NCI-H1417 treated with DMSO at 0.1 percent for 48 hours (cell line): ENCODE results near the gene PRKCSH.
"Not testable (repeated sequence)": the region's sequence is repeated elsewhere in the genome, so short reads cannot be mapped to it uniquely, and the experiment has no call there.

Experiments
- DNase-seq: peaks from one replicate; lab custom pipeline; 2025; lab: John Stamatoyannopoulos, UW

Gene PRKCSH

DNA sequence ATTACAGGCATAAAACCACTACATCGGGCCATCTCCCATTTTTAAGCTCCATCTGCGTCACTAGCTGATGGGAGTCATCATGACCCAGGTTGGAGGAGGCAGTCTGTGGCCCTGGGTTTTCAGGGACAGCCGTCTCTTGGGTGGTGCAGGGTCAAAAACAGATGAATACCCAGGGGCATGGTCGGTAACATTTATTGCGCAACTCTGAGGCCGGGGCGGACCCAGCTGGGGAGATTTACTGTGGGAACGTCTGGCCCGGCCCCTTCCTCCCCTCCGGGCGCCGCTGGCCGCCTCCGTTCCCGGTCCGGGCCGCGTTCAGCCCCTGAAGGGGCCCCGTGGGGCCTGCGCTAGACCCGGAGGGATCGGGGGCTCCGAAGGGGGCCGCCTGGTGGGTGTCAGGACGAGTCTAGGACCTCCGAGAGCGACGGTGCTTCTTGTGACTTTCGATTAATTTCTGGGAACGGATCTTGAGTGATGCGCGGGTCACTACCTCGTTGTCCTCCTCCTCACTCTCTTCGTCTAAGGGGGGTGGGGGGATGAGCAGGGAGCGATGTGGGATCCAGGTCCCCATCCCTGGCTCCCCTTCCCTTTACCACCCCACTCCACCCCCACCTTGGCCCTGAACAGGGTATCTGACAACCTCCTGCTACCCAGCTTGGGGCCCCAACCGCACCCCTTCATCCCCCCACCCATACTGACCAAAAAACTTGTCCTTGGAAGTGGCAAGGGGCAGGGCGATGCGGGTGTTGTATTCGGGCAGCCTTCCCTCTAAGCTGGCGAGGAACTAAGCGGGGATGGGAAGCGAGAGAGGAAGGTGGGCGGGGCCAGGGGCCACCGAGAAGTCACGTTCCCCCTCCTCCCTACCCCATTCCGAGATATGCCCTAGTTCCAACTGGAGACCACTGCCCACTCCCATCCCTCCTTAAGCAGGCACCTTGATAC lies 14.7 kb upstream of the PRKCSH start:
- no peak for DNase-seq

DNA sequence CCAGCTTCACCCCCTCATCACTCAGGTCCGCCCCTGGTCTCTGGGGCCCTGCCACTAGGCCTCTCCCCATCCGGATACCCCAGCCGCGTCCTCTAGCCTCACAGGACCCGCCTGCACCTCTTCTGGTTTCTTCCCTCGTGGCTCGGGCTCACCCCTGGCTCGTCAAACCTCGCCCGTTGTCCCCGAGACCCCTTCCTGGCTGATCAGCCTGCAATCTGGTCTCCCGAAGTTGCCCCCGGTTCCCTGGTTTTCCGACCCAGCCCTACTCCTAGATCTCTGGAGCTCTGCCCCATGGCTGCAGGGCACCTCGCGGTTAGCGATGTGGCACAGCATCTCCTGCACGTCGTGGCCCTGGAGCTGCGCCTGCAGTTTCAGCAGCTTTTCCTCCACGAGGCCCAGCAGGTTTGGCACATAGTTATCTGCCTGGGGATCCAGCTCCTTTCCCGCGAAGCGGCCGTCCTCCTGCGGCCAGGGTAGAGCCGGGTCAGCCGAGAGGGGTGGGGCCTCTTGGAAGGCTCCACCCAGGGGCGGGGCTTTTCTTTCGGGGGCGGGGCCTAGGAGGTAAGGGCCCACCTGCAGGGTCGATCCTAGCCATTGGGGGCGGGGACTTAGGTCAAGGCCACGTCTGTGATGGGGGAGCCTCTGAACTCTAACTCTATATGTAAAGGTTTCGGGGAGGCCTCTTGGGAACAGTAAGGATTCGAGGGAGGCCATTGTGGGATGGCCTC lies 13.9 kb upstream of the PRKCSH start:
- no peak for DNase-seq

GRCh38 chr19:11422163-11423065 lies 13.0 kb upstream of the PRKCSH start:
- no peak for DNase-seq

DNA sequence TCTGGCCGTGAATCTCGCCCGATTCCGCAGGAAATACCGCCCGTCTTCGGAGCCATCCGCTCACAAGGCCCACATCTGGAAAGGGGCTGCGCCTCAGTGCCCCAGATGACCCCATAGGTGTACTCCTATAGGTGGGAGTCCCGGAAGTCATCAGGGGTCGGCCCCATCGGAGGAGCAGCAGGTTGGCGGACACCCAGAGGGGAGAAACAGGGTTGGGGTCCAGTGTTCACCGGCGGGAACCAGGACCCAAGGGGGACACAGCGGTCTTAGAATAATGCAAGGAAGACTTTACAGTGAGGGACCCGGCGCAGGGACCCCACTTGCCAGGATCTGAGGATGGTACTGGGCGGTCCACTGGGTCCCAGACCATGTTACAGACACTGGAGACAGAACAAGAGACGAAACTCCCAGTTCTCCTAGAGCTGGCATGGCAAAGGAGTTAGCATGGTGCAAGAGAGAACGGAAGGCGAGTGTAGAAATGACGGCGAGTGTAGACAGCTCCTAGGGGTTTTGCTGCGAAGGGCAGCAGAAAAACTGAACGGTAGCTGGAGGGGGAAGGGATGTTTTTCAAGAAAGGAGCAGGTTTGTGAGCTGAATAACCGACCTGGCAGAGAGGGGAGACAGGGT lies 12.2 kb upstream of the PRKCSH start:
- DNase-seq: no peak

DNA sequence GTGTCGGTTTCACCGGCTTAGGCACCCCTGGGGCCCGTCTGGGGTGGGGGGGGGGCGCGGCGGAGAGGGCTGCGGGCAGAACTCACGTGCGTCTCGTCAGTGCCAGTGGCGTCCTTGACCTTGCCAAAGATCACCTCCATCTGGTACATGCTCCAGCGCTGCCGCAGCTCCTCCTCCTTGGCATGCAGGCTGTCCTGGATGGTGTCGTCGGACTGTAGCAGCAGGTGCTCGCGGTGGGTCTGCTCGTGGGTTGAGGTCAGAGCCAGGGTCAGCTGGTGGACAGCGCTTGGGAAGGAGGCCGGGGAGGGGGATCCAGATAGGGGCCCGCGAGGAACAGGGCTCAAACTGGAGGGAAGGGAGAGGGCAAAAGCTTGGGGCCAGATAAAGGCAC lies 11.6 kb upstream of the PRKCSH start:
- DNase-seq: no peak

GRCh38 chr19:11425719-11426457 lies 9.5 kb upstream of the PRKCSH start:
- DNase-seq: no peak

GRCh38 chr19:11426656-11427055 lies 8.8 kb upstream of the PRKCSH start:
- no peak for DNase-seq

GRCh38 chr19:11433526-11433925 lies 1.9 kb upstream of the PRKCSH start:
- DNase-seq: not testable (repeated sequence)

GRCh38 chr19:11434703-11435056 lies 755 bp upstream of the PRKCSH start:
- no peak for DNase-seq

DNA sequence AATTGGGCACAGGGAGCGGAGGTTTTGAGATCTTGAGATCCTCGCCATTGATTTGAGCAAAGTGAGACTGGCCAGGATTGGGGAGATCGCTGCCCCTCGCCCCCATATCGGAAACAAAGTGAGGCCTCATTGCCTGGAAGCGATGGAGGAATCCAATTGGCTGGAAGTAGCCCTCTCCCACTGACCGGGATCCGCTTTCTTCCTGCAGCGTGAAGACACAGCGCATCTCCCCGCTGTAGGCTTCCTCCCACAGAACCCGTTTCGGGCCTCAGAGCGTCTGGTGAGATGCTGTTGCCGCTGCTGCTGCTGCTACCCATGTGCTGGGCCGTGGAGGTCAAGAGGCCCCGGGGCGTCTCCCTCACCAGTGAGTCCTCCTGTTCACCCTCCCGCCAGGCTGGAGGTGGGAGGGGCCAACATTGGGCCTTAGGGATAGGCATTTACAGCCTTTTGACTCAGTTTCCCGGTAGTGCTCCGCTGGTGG lies 438 bp downstream of the PRKCSH start:
- DNase-seq: no peak

DNA sequence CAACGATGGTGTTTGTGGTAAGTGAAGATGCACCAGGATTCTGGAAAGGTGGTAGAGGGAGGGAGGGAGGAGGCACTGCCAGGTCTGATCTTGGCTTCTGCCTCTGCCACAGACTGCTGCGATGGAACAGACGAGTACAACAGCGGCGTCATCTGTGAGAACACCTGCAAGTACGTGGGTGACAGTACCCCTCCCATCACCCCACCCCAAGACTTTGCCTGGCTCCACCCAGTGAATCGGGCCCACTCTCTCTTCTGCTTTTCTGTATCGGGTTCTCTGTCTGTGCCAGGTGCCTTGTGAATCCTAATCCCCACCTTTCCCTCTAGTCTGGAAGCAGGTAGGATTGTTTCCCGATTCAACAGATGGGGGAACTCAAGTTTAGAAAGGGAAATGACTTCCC lies 2.5 kb downstream of the PRKCSH start:
- DNase-seq: no peak

- no peak for DNase-seq
These were observed 8.6 kb downstream of the PRKCSH start for GRCh38 chr19:11444059-11444458.

- DNase-seq: no peak
These were observed 9.7 kb downstream of the PRKCSH start for GRCh38 chr19:11445141-11445540.

DNA sequence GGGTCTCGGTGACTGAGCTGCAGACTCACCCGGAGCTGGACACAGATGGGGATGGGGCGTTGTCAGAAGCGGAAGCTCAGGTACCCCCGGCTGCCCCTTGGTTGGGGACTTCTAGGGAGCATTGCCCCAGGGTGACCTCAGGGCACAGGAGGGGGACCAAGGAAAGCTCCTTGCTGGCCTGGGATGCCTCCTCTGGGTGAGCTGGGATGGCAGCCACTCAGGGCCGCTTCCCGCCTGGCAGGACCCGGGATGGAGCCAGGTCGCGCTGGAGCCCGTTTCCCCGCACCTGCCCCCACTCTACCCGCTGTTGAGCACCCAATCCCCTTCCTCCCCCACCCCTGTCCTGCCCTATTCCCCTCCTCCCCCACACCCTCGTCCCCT lies 10.8 kb downstream of the PRKCSH start:
- DNase-seq: no peak

- DNase-seq: no peak
These were observed 11.3 kb downstream of the PRKCSH start for GRCh38 chr19:11446652-11447301.

GRCh38 chr19:11447347-11448262 lies 12.2 kb downstream of the PRKCSH start:
- no peak for DNase-seq

DNA sequence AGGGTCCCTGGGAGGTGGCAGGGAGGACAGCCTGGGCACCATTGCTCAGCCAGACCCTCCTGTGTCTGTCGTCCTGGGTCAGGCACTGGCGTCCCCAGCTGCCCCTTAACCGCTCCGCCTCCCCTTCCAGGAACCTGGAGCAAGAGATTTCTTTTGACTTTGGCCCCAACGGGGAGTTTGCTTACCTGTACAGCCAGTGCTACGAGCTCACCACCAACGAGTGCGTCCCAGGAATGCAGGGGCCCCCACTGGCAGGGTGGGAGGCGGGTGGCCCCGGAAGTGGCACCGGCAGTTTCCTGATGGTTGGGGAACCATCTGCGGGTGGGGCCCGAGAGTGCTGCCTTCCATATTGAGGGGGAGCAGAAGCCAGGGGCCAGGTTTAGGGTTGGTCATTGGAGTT lies 13.0 kb downstream of the PRKCSH start:
- DNase-seq: no peak

DNA sequence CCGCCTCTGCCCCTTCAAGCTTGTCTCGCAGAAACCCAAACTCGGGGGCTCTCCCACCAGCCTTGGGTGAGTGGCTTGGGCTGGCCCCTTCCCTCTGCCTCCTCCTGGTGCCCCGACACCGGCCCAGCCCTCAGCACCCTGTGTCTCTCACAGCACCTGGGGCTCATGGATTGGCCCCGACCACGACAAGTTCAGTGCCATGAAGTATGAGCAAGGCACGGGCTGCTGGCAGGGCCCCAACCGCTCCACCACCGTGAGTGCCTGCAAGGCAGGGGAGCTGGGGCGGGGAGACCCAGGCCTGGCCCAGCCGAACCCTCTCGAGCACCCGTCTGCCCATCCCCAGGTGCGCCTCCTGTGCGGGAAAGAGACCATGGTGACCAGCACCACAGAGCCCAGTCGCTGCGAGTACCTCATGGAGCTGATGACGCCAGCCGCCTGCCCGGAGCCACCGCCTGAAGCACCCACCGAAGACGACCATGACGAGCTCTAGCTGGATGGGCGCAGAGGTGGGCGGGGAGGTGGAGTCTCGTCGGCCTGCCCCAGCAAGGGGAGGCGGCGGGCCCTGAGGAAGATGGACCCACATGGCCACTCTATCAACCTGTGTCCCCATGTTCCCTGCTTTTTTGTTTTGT lies 13.6 kb downstream of the PRKCSH start:
- no peak for DNase-seq
